Activated CD4-positive, alpha-beta memory T cell treated with anti-CD3 and anti-CD28 coated beads for 36 hours (primary cell): ENCODE measurements around the gene GUCY2C. TPM values are rescaled to one million over a fixed set of nuclear protein-coding genes. Genes with fewer than 3 reads are reported as not detected.
A peak's percentile ranks its signal among the peaks of the same experiment; 100 is the strongest.

Source experiments
- CTCF ChIA-PET: fragments of 350-600 bp; sonication (Branson Sonifier 250); formaldehyde crosslinking; loops from one replicate; lab custom pipeline; 2021; ENCODE audit warnings: antibody characterized with exemption, inconsistent platforms; lab: Charles Lee
- POLR2A ChIA-PET: fragments of 350-600 bp; sonication (Branson Sonifier 250); formaldehyde crosslinking; loops from one replicate; lab custom pipeline; 2021; ENCODE audit warnings: antibody characterized with exemption; lab: Charles Lee
- DNase-seq: peaks from one replicate; pipeline ENCODE4 v3.0.0-alpha.2; 2020
- H3K27ac Mint-ChIP-seq: one replicate; pipeline ENCODE4 v1.8.0; 2021; ENCODE audit warnings: mixed read lengths
- H3K27me3 Mint-ChIP-seq: one replicate; pipeline ENCODE4 v1.8.0; 2021; ENCODE audit warnings: mixed read lengths
- H3K36me3 Mint-ChIP-seq: one replicate; pipeline ENCODE4 v1.8.0; 2021; ENCODE audit warnings: mixed read lengths
- H3K4me1 Mint-ChIP-seq: one replicate; pipeline ENCODE4 v1.8.0; 2021; ENCODE audit warnings: low read depth, mixed read lengths
- H3K4me3 Mint-ChIP-seq: one replicate; pipeline ENCODE4 v1.8.0; 2021; ENCODE audit warnings: mild to moderate bottlenecking, mixed read lengths
- H3K9me3 Mint-ChIP-seq: one replicate; pipeline ENCODE4 v1.8.0; 2021; ENCODE audit warnings: mixed read lengths
- intact Hi-C: fragments of 100-400 bp; cut with micrococcal nuclease; formaldehyde crosslinking; loops from one replicate; pipeline ENCODE4 v1.15.1; 2023
- total RNA-seq, 2 experiments: library from RNA; stranded (reverse); gene quantifications; one replicate each; pipeline ENCODE4 v1.2.3, GENCODE V29; 2021

Gene GUCY2C
- total RNA-seq, 2 experiments from 2014 or later: not detected

DNA sequence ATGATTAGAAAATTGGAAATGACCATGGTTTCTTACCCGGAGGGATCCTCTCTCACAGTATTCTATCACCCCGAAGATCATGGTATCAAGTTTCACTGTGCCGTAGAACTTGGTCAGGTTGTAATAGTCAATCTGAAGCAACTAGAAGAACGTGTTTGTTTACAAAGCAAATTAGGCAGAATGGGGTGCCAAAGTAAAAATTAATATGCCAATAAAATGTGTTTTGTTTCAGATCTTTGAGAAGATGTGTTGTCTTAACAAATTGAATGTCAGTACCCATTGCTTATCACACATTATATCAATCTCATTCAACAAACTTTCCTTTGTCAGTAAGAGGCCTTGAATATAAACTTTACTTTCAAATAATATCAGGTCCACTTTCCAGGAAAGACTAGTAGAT lies 45.0 kb downstream of the GUCY2C start:
- Mint-ChIP-seq H3K27ac (no peak overlapping the region), H3K27me3 (no peaks in the 10 kb centered on the region), H3K4me1 (peaks cover 7% of the 10 kb centered on the region), H3K4me3 (no peak overlapping the region), H3K9me3 (no peaks in the 10 kb centered on the region), H3K36me3 (no peaks in the 10 kb centered on the region)
- ChIA-PET CTCF (no interaction called here), POLR2A (no interaction called here)
- DNase-seq: no peak
- intact Hi-C loops: no loop called here

DNA sequence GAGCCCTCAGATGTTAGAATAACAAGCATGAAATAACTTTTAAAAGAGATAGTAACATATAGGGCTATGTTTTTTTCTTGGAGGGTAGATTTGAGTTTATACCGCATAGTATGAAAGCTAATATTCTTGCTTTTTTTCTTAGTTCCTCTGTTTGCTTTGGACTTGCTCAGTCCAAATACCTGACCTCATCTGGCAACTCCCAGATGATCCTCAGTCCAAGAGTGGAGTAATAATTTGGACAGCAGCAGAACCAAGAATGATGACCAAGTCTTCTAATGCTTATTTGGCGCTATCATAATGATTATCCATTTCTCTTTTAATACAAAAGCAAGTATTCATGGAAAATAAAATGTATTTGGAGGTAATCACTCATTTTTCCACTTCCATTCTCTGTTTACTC lies 45.6 kb downstream of the GUCY2C start:
- no peaks in the 10 kb centered on the region for H3K36me3 Mint-ChIP-seq
- H3K4me1 Mint-ChIP-seq: peaks cover 7% of the 10 kb centered on the region
- CTCF ChIA-PET: no interaction called here
- POLR2A ChIA-PET: no interaction called here
- no peak overlapping the region for H3K4me3 Mint-ChIP-seq
- intact Hi-C loops: no loop called here
- DNase-seq: no peak
- no peak overlapping the region for H3K27ac Mint-ChIP-seq
- H3K27me3 Mint-ChIP-seq: no peaks in the 10 kb centered on the region
- no peaks in the 10 kb centered on the region for H3K9me3 Mint-ChIP-seq

DNA sequence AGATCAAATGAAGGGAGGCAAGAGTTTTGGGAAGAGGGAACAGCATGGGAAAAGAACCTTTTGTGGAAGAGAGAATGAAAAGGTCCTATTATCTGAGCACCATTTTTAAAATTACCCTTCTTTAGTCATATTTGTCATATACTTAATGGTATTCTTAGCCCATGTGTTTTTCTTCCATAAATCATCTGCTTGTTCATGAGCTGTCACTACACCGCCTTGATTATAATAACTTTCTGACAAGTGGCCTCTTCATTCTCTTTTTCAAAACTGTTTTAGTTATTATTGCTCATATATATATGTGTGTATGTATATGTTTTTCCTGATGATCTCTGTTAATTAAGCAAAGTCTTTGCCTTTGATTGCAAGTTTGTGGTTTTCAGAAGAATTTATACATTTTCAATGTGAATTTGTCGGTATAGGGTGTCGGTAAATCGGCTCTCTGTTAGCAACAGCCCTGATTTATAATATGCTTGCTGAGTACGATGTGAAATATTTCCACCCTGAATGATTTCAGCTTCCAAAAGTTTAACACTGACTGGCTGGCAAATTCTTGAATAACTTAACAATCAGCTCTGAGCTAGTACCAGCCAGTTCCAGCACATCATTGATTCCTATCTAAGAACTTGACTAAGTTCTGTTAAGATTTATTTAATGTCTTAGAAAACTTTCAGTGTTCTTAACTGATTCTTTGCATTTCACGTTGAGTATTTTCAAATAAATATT lies 49.2 kb downstream of the GUCY2C start:
- ChIA-PET POLR2A (no interaction called here), CTCF (interaction anchor here (2.2 kb wide), 1 partner anchor 69 kb away, joined by 5 read pairs; no protein-coding TSS in a partner anchor)
- peaks cover 22% of the 10 kb centered on the region for H3K4me1 Mint-ChIP-seq
- no peak overlapping the region for H3K27ac Mint-ChIP-seq
- H3K4me3 Mint-ChIP-seq: no peak overlapping the region
- no peaks in the 10 kb centered on the region for H3K27me3 Mint-ChIP-seq
- no peak for DNase-seq
- H3K36me3 Mint-ChIP-seq: no peaks in the 10 kb centered on the region
- intact Hi-C loops: no loop called here
- H3K9me3 Mint-ChIP-seq: no peaks in the 10 kb centered on the region

DNA sequence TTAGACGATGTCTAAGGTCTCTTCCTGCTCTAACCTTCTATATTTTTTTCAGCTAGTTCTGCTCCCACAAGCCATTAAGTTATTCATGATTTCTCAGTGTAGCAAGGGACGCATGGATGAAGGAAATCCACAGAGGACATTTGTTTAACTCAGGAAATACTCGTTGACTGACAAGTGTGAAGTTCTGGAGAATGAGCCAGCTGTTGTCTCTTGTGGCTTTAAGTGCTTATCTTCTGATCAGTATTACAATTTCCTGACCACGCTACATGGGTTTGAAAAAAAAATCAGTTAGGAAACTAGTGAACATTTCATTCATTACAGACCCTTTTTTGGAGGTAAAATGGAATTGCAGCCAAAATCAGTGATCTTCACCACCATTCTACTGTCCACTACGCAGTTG lies 53.1 kb downstream of the GUCY2C start:
- no peaks in the 10 kb centered on the region for H3K36me3 Mint-ChIP-seq
- ChIA-PET POLR2A (no interaction called here), CTCF (no interaction called here)
- intact Hi-C loops: no loop called here
- H3K9me3 Mint-ChIP-seq: no peaks in the 10 kb centered on the region
- no peak overlapping the region for H3K27ac Mint-ChIP-seq
- H3K4me1 Mint-ChIP-seq: peaks cover 22% of the 10 kb centered on the region
- H3K4me3 Mint-ChIP-seq: no peak overlapping the region
- H3K27me3 Mint-ChIP-seq: no peaks in the 10 kb centered on the region
- no peak for DNase-seq

DNA sequence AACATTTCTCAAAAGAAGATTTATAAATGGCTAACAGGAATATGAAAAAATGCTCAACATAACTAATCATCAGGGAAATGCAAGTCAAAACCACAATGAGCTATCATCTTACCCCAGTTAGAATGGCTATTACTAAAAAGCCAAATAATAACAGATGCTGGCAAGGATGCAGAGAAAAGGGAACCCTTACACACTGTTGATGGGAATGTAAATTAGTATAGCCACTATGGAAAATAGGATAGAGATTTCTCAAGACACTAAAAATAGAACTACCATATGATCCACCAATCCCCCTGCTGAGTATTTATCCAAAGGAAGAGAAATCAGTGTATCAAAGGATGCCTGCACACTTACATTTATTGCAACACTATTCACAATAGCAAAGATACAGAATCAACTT lies 58.3 kb downstream of the GUCY2C start:
- no peak for DNase-seq
- ChIA-PET POLR2A (no interaction called here), CTCF (no interaction called here)
- Mint-ChIP-seq H3K36me3 (peaks cover 5% of the 10 kb centered on the region), H3K27ac (no peak overlapping the region), H3K9me3 (peaks cover 8% of the 10 kb centered on the region), H3K4me1 (peaks cover 7% of the 10 kb centered on the region), H3K4me3 (no peak overlapping the region), H3K27me3 (no peaks in the 10 kb centered on the region)
- intact Hi-C loops: no loop called here

DNA sequence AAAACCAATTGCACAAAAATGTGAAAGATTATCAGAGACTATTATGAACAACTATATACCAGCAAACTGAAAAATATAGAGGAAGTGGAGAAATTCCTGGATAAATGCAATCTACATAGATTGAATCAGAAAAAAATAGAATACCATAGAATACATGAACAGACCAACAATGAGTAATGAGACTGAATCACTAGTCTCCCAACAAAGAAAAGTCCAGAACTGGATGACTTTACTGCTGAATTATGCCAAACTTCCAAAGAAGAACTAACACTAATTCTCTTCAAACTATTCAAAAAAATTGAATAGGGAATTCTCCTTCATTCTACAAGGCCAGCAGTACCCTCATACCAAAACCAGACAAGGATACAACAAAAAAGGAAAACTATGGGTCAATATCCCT lies 60.6 kb downstream of the GUCY2C start:
- intact Hi-C loops: no loop called here
- no peaks in the 10 kb centered on the region for H3K27me3 Mint-ChIP-seq
- DNase-seq: no peak
- H3K9me3 Mint-ChIP-seq: peaks cover 8% of the 10 kb centered on the region
- POLR2A ChIA-PET: no interaction called here
- no peak overlapping the region for H3K27ac Mint-ChIP-seq
- no peak overlapping the region for H3K4me3 Mint-ChIP-seq
- CTCF ChIA-PET: no interaction called here
- H3K36me3 Mint-ChIP-seq: peaks cover 5% of the 10 kb centered on the region
- H3K4me1 Mint-ChIP-seq: no peaks in the 10 kb centered on the region

DNA sequence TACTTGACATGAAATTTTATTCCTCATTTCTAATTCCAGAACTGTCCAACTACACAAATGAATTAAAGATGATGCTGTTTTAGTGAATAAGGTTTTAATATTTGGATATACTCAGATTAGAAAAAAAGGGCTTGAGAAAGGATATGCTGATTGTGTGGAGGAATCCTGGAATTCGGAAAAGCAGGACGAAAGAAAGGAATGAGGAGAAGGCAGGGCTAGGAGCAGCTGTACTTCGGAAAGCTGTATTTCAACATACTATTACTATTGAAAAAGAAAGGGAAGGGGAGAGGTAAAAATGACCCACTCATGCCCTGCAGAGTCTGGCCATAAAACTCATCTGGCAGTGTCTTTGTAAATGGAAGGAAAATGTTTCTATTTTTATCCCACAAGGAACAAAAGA lies 65.6 kb downstream of the GUCY2C start:
- POLR2A ChIA-PET: no interaction called here

DNA sequence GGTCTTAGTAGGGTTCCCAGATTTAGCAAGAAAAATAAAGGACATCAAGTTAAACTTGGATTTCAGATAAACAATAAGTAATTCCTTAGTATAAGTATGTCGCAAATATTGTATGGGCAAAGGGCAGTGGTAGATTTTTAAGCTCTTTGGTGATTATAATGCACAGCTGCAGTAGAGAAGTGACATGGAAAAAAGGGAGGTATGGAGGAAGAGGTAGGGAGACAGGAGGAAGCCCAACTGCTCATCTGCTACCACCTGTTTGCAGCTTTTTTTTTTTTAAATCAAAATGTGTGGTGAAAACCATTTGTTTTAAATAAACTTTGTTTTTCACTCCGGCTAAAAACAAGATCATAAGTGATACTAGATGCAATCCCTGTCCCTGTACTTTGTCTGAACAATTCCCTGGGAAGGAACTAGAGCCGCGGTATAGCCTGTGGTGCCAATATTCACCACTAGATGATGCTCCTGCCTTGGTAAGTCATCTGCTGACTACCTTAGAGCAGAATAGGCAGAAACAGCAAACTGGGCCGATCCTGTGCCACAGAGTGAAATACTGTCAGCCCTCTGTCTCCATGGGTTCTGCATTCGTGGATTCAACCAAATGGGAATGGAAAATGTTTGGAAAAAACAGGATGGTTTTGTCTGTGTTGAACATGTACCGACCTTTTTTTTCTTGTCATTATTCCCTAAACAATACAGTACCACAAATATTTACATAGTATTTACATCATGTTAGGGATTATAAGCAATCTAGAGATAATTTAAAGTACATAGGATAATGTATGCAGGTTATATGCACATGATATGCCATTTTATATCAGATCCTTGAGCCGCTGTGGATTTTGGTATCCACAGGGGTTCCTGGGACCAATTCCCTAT lies 66.3 kb downstream of the GUCY2C start:
- ChIA-PET CTCF (interaction anchor here (0.6 to 5.0 kb wide), 17 partner anchors 9 to 641 kb away, joined by 3 to 44 read pairs (median 4); no protein-coding TSS in a partner anchor), POLR2A (no interaction called here)
- intact Hi-C loops: loop anchor here (1.0 to 2.0 kb wide), 4 partner anchors 34 to 391 kb away; no protein-coding TSS in a partner anchor
- Mint-ChIP-seq H3K27ac (no peak overlapping the region), H3K4me3 (no peak overlapping the region), H3K36me3 (no peaks in the 10 kb centered on the region), H3K9me3 (no peaks in the 10 kb centered on the region), H3K4me1 (no peaks in the 10 kb centered on the region), H3K27me3 (no peaks in the 10 kb centered on the region)
- peak; percentile 71 for DNase-seq

More for the DNA sequence above, 65.6 kb downstream of the GUCY2C start:
- no peak overlapping the region for H3K4me3 Mint-ChIP-seq
- CTCF ChIA-PET: interaction anchor here (0.9 to 5.0 kb wide), 3 partner anchors 34 to 393 kb away, joined by 3 to 44 read pairs (median 8); no protein-coding TSS in a partner anchor
- intact Hi-C loops: loop anchor here (1.0 to 2.0 kb wide), 4 partner anchors 34 to 392 kb away; no protein-coding TSS in a partner anchor
- no peaks in the 10 kb centered on the region for H3K9me3 Mint-ChIP-seq
- no peak for DNase-seq
- H3K27me3 Mint-ChIP-seq: no peaks in the 10 kb centered on the region
- no peak overlapping the region for H3K27ac Mint-ChIP-seq
- no peaks in the 10 kb centered on the region for H3K36me3 Mint-ChIP-seq
- H3K4me1 Mint-ChIP-seq: no peaks in the 10 kb centered on the region

DNA sequence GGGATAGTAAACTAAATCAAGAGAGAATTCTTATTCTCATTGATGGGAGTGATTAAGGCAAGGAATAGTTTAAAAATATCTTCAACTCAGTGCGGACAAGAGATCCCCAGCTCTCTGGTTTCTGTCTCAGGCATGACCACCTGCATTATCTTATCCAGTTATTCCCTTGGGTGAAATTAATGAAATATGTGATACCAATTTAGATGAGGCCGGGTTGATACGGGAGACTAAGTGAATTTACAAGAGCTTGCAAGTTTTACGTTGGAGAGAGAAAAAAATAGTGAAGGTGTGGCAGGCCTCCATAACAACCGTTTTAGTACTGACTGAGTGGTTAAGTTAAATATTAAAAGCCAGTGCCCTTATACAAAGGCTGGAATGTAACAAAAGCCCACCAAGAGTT lies 67.6 kb downstream of the GUCY2C start:
- ChIA-PET CTCF (interaction anchor here (0.7 to 5.0 kb wide), 11 partner anchors 8 to 594 kb away, joined by 3 to 44 read pairs (median 4); no protein-coding TSS in a partner anchor), POLR2A (interaction anchor here (0.7 kb wide), 1 partner anchor 188 kb away, joined by 4 read pairs; no protein-coding TSS in a partner anchor)
- H3K4me1 Mint-ChIP-seq: no peaks in the 10 kb centered on the region
- intact Hi-C loops: no loop called here
- H3K4me3 Mint-ChIP-seq: no peak overlapping the region
- peaks cover 5% of the 10 kb centered on the region for H3K27me3 Mint-ChIP-seq
- H3K9me3 Mint-ChIP-seq: no peaks in the 10 kb centered on the region
- DNase-seq: no peak
- H3K36me3 Mint-ChIP-seq: no peaks in the 10 kb centered on the region
- no peak overlapping the region for H3K27ac Mint-ChIP-seq

DNA sequence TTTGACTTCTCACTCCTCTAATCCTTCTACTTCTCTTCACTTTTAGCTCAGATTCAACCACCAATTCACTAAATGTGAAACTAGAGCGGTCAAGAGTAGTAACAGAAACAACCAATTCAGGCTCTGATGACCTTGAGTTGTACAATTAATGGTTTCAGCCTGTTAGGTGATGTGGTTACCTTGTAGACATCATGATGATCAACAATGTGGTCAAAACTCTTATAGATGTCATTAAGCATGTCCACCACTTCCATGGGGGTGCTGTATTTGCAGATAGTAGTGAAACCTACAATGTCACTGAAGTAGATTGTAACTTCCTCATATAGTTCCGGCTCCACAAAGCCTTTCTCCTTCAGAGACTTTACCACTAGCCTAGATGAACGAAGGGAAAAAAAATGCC lies 74.6 kb downstream of the GUCY2C start:
- intact Hi-C loops: no loop called here
- ChIA-PET CTCF (no interaction called here), POLR2A (no interaction called here)
- H3K4me1 Mint-ChIP-seq: no peaks in the 10 kb centered on the region
- peaks cover 11% of the 10 kb centered on the region for H3K27me3 Mint-ChIP-seq
- H3K27ac Mint-ChIP-seq: no peak overlapping the region
- DNase-seq: no peak
- H3K4me3 Mint-ChIP-seq: no peak overlapping the region
- H3K9me3 Mint-ChIP-seq: no peaks in the 10 kb centered on the region
- no peaks in the 10 kb centered on the region for H3K36me3 Mint-ChIP-seq

DNA sequence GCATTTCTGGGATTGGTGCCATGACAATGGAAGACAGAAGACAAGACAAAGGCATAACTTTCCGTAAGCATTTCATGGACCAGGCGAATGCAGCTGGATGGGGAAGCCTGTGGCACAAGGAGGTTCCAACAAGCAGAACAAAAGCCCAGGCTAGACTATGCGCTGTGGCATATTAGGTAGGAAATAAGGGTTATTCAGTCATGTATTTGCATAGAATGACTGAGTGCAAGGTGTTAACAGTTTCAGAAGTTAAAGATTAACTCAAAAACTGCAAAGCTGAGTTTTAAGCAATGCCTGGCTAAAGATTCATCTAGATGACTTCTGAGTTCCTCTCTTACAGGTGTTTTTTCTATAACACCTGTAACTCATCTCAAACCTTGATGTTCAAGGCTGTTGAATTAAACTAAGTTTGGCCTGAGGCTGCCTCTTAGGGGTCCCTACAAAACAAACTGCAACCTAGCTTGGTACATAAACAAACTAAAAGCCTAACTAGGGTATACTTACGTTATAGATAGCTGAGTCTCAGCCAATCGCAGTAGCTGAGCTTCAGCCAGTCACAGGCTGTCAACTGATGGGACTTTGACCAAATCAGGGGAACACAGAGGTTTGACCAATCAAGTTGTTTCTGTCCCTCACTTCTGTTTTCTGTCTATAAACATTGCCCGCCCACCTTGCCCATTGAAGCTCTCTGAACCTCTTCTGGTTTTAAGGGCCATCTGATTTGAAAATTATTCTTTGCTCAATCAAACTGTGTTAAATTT lies 76.5 kb downstream of the GUCY2C start:
- Mint-ChIP-seq H3K36me3 (no peaks in the 10 kb centered on the region), H3K4me3 (no peak overlapping the region), H3K27ac (no peak overlapping the region), H3K4me1 (no peaks in the 10 kb centered on the region), H3K9me3 (no peaks in the 10 kb centered on the region), H3K27me3 (peaks cover 13% of the 10 kb centered on the region)
- CTCF ChIA-PET: interaction anchor here (1.1 to 3.1 kb wide), 4 partner anchors 8 to 382 kb away, joined by 3 to 17 read pairs (median 4); no protein-coding TSS in a partner anchor
- POLR2A ChIA-PET: no interaction called here
- intact Hi-C loops: loop anchor here (1.0 kb wide), 1 partner anchor 382 kb away; no protein-coding TSS in a partner anchor
- no peak for DNase-seq
